Hematopoietic multipotent progenitor cell treated with erythropoietin and hydrocortisone succinate and interleukin-3 and kit ligand, for 15 days (in vitro differentiated cells): Measurements from ENCODE around the gene SESN1.
"Not testable (repeated sequence)": the region's sequence is repeated elsewhere in the genome, so short reads cannot be mapped to it uniquely, and the experiment has no call there.

Experiments used
- DNase-seq: peaks from one replicate; pipeline ENCODE4 v3.0.0-alpha.2; 2015; ENCODE audit warnings: low spot score

Gene SESN1

GRCh38 chr6:109094416-109095035 lies at the start of gene SESN1:
TSS of gene SESN1 (minus strand) at chr6:109094846. CDS start at chr6:109094073, 773 bp downstream.
- peak; percentile 89 for DNase-seq

GRCh38 chr6:109143191-109143590 lies 48.5 kb upstream of the SESN1 start:
- DNase-seq = no peak

- DNase-seq = not testable (repeated sequence)
Measured at GRCh38 chr6:109142067-109142466, 47.4 kb upstream of the SESN1 start.

GRCh38 chr6:109139109-109139508 lies 44.5 kb upstream of the SESN1 start:
- DNase-seq = no peak

- DNase-seq = not testable (repeated sequence)
Measured at GRCh38 chr6:109136530-109136929, 41.9 kb upstream of the SESN1 start.

- DNase-seq = not testable (repeated sequence)
Measured at GRCh38 chr6:109136039-109136438, 41.4 kb upstream of the SESN1 start.

- DNase-seq = not testable (repeated sequence)
Measured at GRCh38 chr6:109135600-109135999, 41.0 kb upstream of the SESN1 start.

GRCh38 chr6:109130065-109130464 lies 35.4 kb upstream of the SESN1 start:
- no peak for DNase-seq

GRCh38 chr6:109125504-109125903 lies 30.9 kb upstream of the SESN1 start:
- DNase-seq = no peak

- DNase-seq = no peak
Measured at GRCh38 chr6:109124219-109124618, 29.6 kb upstream of the SESN1 start.

- DNase-seq = no peak
Measured at GRCh38 chr6:109121411-109121810, 26.8 kb upstream of the SESN1 start.

- DNase-seq = no peak
Measured at GRCh38 chr6:109118871-109119354, 24.3 kb upstream of the SESN1 start.

- DNase-seq = no peak
Measured at GRCh38 chr6:109118337-109118736, 23.7 kb upstream of the SESN1 start.

- DNase-seq = no peak
Measured at GRCh38 chr6:109117346-109118035, 22.8 kb upstream of the SESN1 start.

- DNase-seq = not testable (repeated sequence)
Measured at GRCh38 chr6:109112663-109113062, 18.0 kb upstream of the SESN1 start.

GRCh38 chr6:109109663-109110062 lies 15.0 kb upstream of the SESN1 start:
- not testable (repeated sequence) for DNase-seq

- DNase-seq = no peak
Measured at GRCh38 chr6:109105681-109106080, 11.0 kb upstream of the SESN1 start.

- no peak for DNase-seq
Measured at GRCh38 chr6:109104512-109104911, 9.9 kb upstream of the SESN1 start.

GRCh38 chr6:109103942-109104341 lies 9.3 kb upstream of the SESN1 start:
- DNase-seq = no peak

- DNase-seq = peak; percentile 55
Measured at GRCh38 chr6:109102762-109103161, 8.1 kb upstream of the SESN1 start.

GRCh38 chr6:109097661-109098060 lies 3.0 kb upstream of the SESN1 start:
- no peak for DNase-seq

GRCh38 chr6:109096208-109096607 lies 1.6 kb upstream of the SESN1 start:
- no peak for DNase-seq

- DNase-seq = no peak
Measured at GRCh38 chr6:109095835-109096084, 1.1 kb upstream of the SESN1 start.
